ENCODE measurements around the gene NDEL1.

The NDEL1 gene

DNA sequence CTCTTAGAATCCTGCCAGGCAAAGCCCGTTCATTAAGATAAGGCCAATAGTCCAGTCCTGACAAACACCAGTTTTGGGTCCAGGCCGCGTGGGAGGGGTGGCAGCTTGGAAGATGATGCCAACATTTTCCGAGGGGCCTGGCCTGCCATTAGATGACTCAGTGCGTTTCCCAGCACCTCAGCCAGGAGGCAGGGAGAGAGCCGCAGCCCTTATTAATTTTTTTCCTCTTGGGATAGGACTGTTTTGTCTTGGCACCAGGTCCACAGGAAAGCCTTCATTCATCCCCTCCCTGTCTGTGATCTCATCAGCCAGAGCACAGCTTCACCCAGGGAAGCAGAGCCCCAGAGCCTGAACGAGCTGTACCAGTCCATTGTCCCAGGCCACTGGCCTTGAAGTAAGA is 4.7 kb upstream of the NDEL1 start:
- Histone ChIP-seq H3K4me2 (ENCODE audit: insufficient read depth, low read length) (no peak overlapping the region), H3K9ac (ENCODE audit: low read depth, low read length) (no peak overlapping the region), H3K27ac (ENCODE audit: low read length) (no peak overlapping the region)

GRCh38 chr17:8436169-8436843 is 622 bp downstream of the NDEL1 start:
- no peaks in the 10 kb centered on the region for H3K9me3 ChIP-seq (ENCODE audit: insufficient read depth, low read length, severe bottlenecking)
- ATAC-seq (ENCODE audit: insufficient read depth, low read depth) (peak; percentile 62), DNase-seq (peak; percentile 56)
- peak overlapping the region; percentile 85 to 95 for H3K4me3 ChIP-seq (ENCODE audit: low read depth in 1 of 2, low read length in 2 of 2)
- H3K4me1 ChIP-seq (ENCODE audit: insufficient read depth, low read length): peaks cover 22% of the 10 kb centered on the region
- peak overlapping the region; percentile 99 for H3K4me2 ChIP-seq (ENCODE audit: insufficient read depth, low read length)
- peaks cover 11% of the 10 kb centered on the region; the same call in 1 of the 2 replicates for H3K36me3 ChIP-seq (ENCODE audit: insufficient read depth, low read length)
- H3K79me2 ChIP-seq (ENCODE audit: insufficient read depth, low read length): peaks cover 55% of the 10 kb centered on the region
- H3K27ac ChIP-seq (ENCODE audit: low read length): peak overlapping the region; percentile 80
- peaks cover 13% of the 10 kb centered on the region; the same call in 1 of the 2 replicates for H4K20me1 ChIP-seq (ENCODE audit: insufficient read depth, low read length)
- TF ChIP-seq EZH2 (IDR thresholded peaks at IDR 0.05; ENCODE audit: borderline replicate concordance, low read depth, low read length, severe bottlenecking) (no peak), CTCF (IDR thresholded peaks at IDR 0.05; ENCODE audit: borderline replicate concordance, extremely low read depth, low read length, poor library complexity, severe bottlenecking) (no peak)
- peak overlapping the region; percentile 76 for H2AFZ ChIP-seq (ENCODE audit: low read depth, low read length)
- peak overlapping the region; percentile 84 for H3K9ac ChIP-seq (ENCODE audit: low read depth, low read length)
- no peaks in the 10 kb centered on the region for H3K27me3 ChIP-seq (ENCODE audit: insufficient read depth, low read length, poor library complexity)

More for the DNA sequence above, 4.7 kb upstream of the NDEL1 start:
- H3K27me3 ChIP-seq (ENCODE audit: insufficient read depth, low read length, poor library complexity): no peaks in the 10 kb centered on the region
- H3K9me3 ChIP-seq (ENCODE audit: insufficient read depth, low read length, severe bottlenecking): no peaks in the 10 kb centered on the region
- no peak for ATAC-seq (ENCODE audit: insufficient read depth, low read depth)
- H4K20me1 ChIP-seq (ENCODE audit: insufficient read depth, low read length): no peaks in the 10 kb centered on the region
- no peak overlapping the region for H3K4me3 ChIP-seq (ENCODE audit: low read depth in 1 of 2, low read length in 2 of 2)
- no peak for DNase-seq
- H3K36me3 ChIP-seq (ENCODE audit: insufficient read depth, low read length): no peaks in the 10 kb centered on the region
- H3K79me2 ChIP-seq (ENCODE audit: insufficient read depth, low read length): peaks cover 2% of the 10 kb centered on the region
- H3K4me1 ChIP-seq (ENCODE audit: insufficient read depth, low read length): peaks cover 6% of the 10 kb centered on the region
- H2AFZ ChIP-seq (ENCODE audit: low read depth, low read length): no peak overlapping the region
- TF ChIP-seq EZH2 (IDR thresholded peaks at IDR 0.05; ENCODE audit: borderline replicate concordance, low read depth, low read length, severe bottlenecking) (no peak), CTCF (IDR thresholded peaks at IDR 0.05; ENCODE audit: borderline replicate concordance, extremely low read depth, low read length, poor library complexity, severe bottlenecking) (no peak)

GRCh38 chr17:8436844-8437171 is 1.1 kb downstream of the NDEL1 start:
- peaks cover 25% of the 10 kb centered on the region for H3K4me1 ChIP-seq (ENCODE audit: insufficient read depth, low read length)
- peak overlapping the region; percentile 85 to 95 for H3K4me3 ChIP-seq (ENCODE audit: low read depth in 1 of 2, low read length in 2 of 2)
- TF ChIP-seq CTCF (IDR thresholded peaks at IDR 0.05; ENCODE audit: borderline replicate concordance, extremely low read depth, low read length, poor library complexity, severe bottlenecking) (no peak), EZH2 (IDR thresholded peaks at IDR 0.05; ENCODE audit: borderline replicate concordance, low read depth, low read length, severe bottlenecking) (no peak)
- H3K79me2 ChIP-seq (ENCODE audit: insufficient read depth, low read length): peaks cover 60% of the 10 kb centered on the region
- H2AFZ ChIP-seq (ENCODE audit: low read depth, low read length): peak overlapping the region; percentile 76
- H3K27ac ChIP-seq (ENCODE audit: low read length): peak overlapping the region; percentile 80; the same call in 1 of the 2 replicates
- DNase-seq (no peak), ATAC-seq (ENCODE audit: insufficient read depth, low read depth) (no peak)
- no peaks in the 10 kb centered on the region for H3K27me3 ChIP-seq (ENCODE audit: insufficient read depth, low read length, poor library complexity)
- peaks cover 13% of the 10 kb centered on the region; the same call in 1 of the 2 replicates for H4K20me1 ChIP-seq (ENCODE audit: insufficient read depth, low read length)
- peak overlapping the region; percentile 84 for H3K9ac ChIP-seq (ENCODE audit: low read depth, low read length)
- no peaks in the 10 kb centered on the region for H3K9me3 ChIP-seq (ENCODE audit: insufficient read depth, low read length, severe bottlenecking)
- peaks cover 11% of the 10 kb centered on the region; the same call in 1 of the 2 replicates for H3K36me3 ChIP-seq (ENCODE audit: insufficient read depth, low read length)
- H3K4me2 ChIP-seq (ENCODE audit: insufficient read depth, low read length): peak overlapping the region; percentile 99

All from DND-41 (cell line).